ENCODE results near the gene ADH1C.
"Not testable (repeated sequence)": the region's sequence is repeated elsewhere in the genome, so short reads cannot be mapped to it uniquely, and the experiment has no call there.

ADH1C gene
- 0 to 0.04 reads per million in 2 experiments for total RNA-seq

- DNase-seq (ENCODE audit: low read depth) = no peak
Observed at GRCh38 chr4:99352602-99353537, at the start of gene ADH1C. Gene ADH1C (minus strand): TSS chr4:99352746. CDS start chr4:99352675, 71 bp downstream.

GRCh38 chr4:99400831-99401230, 48.3 kb upstream of the ADH1C start:
- no peak for DNase-seq (ENCODE audit: low read depth)

GRCh38 chr4:99399017-99399416, 46.5 kb upstream of the ADH1C start:
- no peak for DNase-seq (ENCODE audit: low read depth)

GRCh38 chr4:99395595-99396364, 43.2 kb upstream of the ADH1C start:
- no peak for DNase-seq (ENCODE audit: low read depth)

GRCh38 chr4:99394896-99395295, 42.4 kb upstream of the ADH1C start:
- no peak for DNase-seq (ENCODE audit: low read depth)

- DNase-seq (ENCODE audit: low read depth) = no peak
Observed at GRCh38 chr4:99390055-99390454, 37.5 kb upstream of the ADH1C start.

GRCh38 chr4:99389606-99390005, 37.1 kb upstream of the ADH1C start:
- no peak for DNase-seq (ENCODE audit: low read depth)

GRCh38 chr4:99383833-99384392, 31.4 kb upstream of the ADH1C start:
- no peak for DNase-seq (ENCODE audit: low read depth)

GRCh38 chr4:99383399-99383798, 30.9 kb upstream of the ADH1C start:
- no peak for DNase-seq (ENCODE audit: low read depth)

GRCh38 chr4:99382745-99383360, 30.3 kb upstream of the ADH1C start:
- no peak for DNase-seq (ENCODE audit: low read depth)

GRCh38 chr4:99381588-99382175, 29.1 kb upstream of the ADH1C start:
- DNase-seq (ENCODE audit: low read depth) = no peak

- DNase-seq (ENCODE audit: low read depth) = no peak
Observed at GRCh38 chr4:99379571-99379970, 27.0 kb upstream of the ADH1C start.

- DNase-seq (ENCODE audit: low read depth) = no peak
Observed at GRCh38 chr4:99378876-99379275, 26.3 kb upstream of the ADH1C start.

GRCh38 chr4:99377341-99377740, 24.8 kb upstream of the ADH1C start:
- not testable (repeated sequence) for DNase-seq (ENCODE audit: low read depth)

GRCh38 chr4:99372464-99372863, 19.9 kb upstream of the ADH1C start:
- not testable (repeated sequence) for DNase-seq (ENCODE audit: low read depth)

GRCh38 chr4:99367817-99368216, 15.3 kb upstream of the ADH1C start:
- not testable (repeated sequence) for DNase-seq (ENCODE audit: low read depth)

GRCh38 chr4:99366491-99366890, 13.9 kb upstream of the ADH1C start:
- no peak for DNase-seq (ENCODE audit: low read depth)

GRCh38 chr4:99362768-99363167, 10.2 kb upstream of the ADH1C start:
- no peak for DNase-seq (ENCODE audit: low read depth)

- no peak for DNase-seq (ENCODE audit: low read depth)
Observed at GRCh38 chr4:99361899-99362275, 9.3 kb upstream of the ADH1C start.

GRCh38 chr4:99361268-99361898, 8.8 kb upstream of the ADH1C start:
- DNase-seq (ENCODE audit: low read depth) = no peak

GRCh38 chr4:99359480-99360204, 7.1 kb upstream of the ADH1C start:
- DNase-seq (ENCODE audit: low read depth) = no peak

Data from T follicular helper cell (primary cell).